ENCODE data around the gene RCOR1. TPM values are rescaled to one million over a fixed set of nuclear protein-coding genes. Genes with fewer than 3 reads are reported as not detected.

The RCOR1 gene
- total and polyA plus RNA-seq, 2 of the 8 experiments (the other 6 are each of a cell fraction or from before 2014, with no cell fraction given) = 12.3 to 26.3 TPM

Small RNA genes within 50 kb of the gene (small RNA-seq; reads per million reads assigned to genes)
- not detected for gene RF00019 (ENCODE audit: insufficient read depth)
- gene RN7SL546P (ENCODE audit: insufficient read depth) = not detected

Other genes with a start within 250 kb of the RCOR1 start
- 47.8 and 53.2 TPM in 2 replicates for gene CINP, start 229.8 kb upstream of the RCOR1 start, total RNA-seq (2021; fragmentation: NEBNext Ultra II Directional; extraction: Animal tissue kit (Norgen Biotek cat#: 25700))
- gene CINP, start 229.8 kb upstream of the RCOR1 start, polyA plus RNA-seq (2011; rRNA removed) = 51.6 and 59.9 TPM in 2 replicates
- 19.4 and 23.2 TPM in 2 replicates for gene TECPR2, start 229.7 kb upstream of the RCOR1 start, total RNA-seq (2021; fragmentation: NEBNext Ultra II Directional; extraction: Animal tissue kit (Norgen Biotek cat#: 25700))
- gene TECPR2, start 229.7 kb upstream of the RCOR1 start, polyA plus RNA-seq (2011; rRNA removed) = 6.8 and 9.2 TPM in 2 replicates
- 35.0 and 37.0 TPM in 2 replicates for gene ANKRD9, start 82.9 kb upstream of the RCOR1 start, total RNA-seq (2021; fragmentation: NEBNext Ultra II Directional; extraction: Animal tissue kit (Norgen Biotek cat#: 25700))
- 41.8 and 47.5 TPM in 2 replicates for gene ANKRD9, start 82.9 kb upstream of the RCOR1 start, polyA plus RNA-seq (2011; rRNA removed)
- 10.0 and 12.1 TPM in 2 replicates for gene TRAF3, start 184.8 kb downstream of the RCOR1 start, total RNA-seq (2021; fragmentation: NEBNext Ultra II Directional; extraction: Animal tissue kit (Norgen Biotek cat#: 25700))
- gene TRAF3, start 184.8 kb downstream of the RCOR1 start, polyA plus RNA-seq (2011; rRNA removed) = 5.8 and 6.5 TPM in 2 replicates